H9 (cell line): ENCODE data around the gene SLBP. TPM values are rescaled to one million over a fixed set of nuclear protein-coding genes. Genes with fewer than 3 reads are reported as not detected.

ENCODE experiments used
- DNase-seq: peaks from one replicate; pipeline ENCODE4 v3.0.0-alpha.2; 2017
- H2AFZ ChIP-seq: one replicate; pipeline ENCODE4 v1.6.1; 2013; ENCODE audit warnings: mild to moderate bottlenecking, low read length, control low read depth, moderate library complexity
- H2AK5ac ChIP-seq: 2 replicates; pipeline ENCODE4 v1.6.1; 2013; ENCODE audit warnings: low read length, control low read depth, mixed read lengths; ENCODE audit not compliant: insufficient read length
- H2BK120ac ChIP-seq: one replicate; pipeline ENCODE4 v1.6.1; 2013; ENCODE audit warnings: low read depth, mild to moderate bottlenecking, low read length, control low read depth, inconsistent platforms; ENCODE audit not compliant: poor library complexity, severe bottlenecking
- H2BK12ac ChIP-seq: 2 replicates; pipeline ENCODE4 v1.6.1; 2013; ENCODE audit warnings: low read length, control low read depth, mixed read lengths, low read depth; ENCODE audit not compliant: insufficient read length
- H2BK15ac ChIP-seq: 2 replicates; pipeline ENCODE4 v1.6.1; 2013; ENCODE audit warnings: low read depth, low read length, control low read depth
- H2BK20ac ChIP-seq: one replicate; pipeline ENCODE4 v1.6.1; 2013; ENCODE audit warnings: low read depth, mild to moderate bottlenecking, low read length, control low read depth, inconsistent platforms; ENCODE audit not compliant: poor library complexity, severe bottlenecking
- H2BK5ac ChIP-seq: 2 replicates; pipeline ENCODE4 v1.6.1; 2013; ENCODE audit warnings: low read length, control low read depth, mixed read lengths; ENCODE audit not compliant: insufficient read length
- H3K14ac ChIP-seq: 2 replicates; pipeline ENCODE4 v1.6.1; 2013; ENCODE audit warnings: low read length, control low read depth; ENCODE audit not compliant: insufficient read depth
- H3K18ac ChIP-seq: 2 replicates; pipeline ENCODE4 v1.6.1; 2013; ENCODE audit warnings: low read depth, mild to moderate bottlenecking, mixed read lengths, low read length, control low read depth; ENCODE audit not compliant: insufficient read length
- H3K23ac ChIP-seq: 2 replicates; pipeline ENCODE4 v1.6.1; 2013; ENCODE audit warnings: low read length, control low read depth, mixed read lengths, low read depth; ENCODE audit not compliant: insufficient read length
- H3K23me2 ChIP-seq: 2 replicates; pipeline ENCODE4 v1.6.1; 2013; ENCODE audit warnings: low read depth, mild to moderate bottlenecking, mixed read lengths, low read length, control low read depth; ENCODE audit not compliant: insufficient read length, poor library complexity, severe bottlenecking
- H3K27ac ChIP-seq: 2 replicates; pipeline ENCODE4 v1.5.1; 2013; ENCODE audit warnings: low read length, control low read depth, mixed read lengths, low read depth; ENCODE audit not compliant: insufficient read length
- H3K27me3 ChIP-seq: 2 replicates; pipeline ENCODE4 v1.6.1; 2013; ENCODE audit warnings: low read length, control low read depth, inconsistent platforms; ENCODE audit not compliant: insufficient read depth
- H3K4ac ChIP-seq: 2 replicates; pipeline ENCODE4 v1.6.1; 2013; ENCODE audit warnings: low read depth, mild to moderate bottlenecking, control low read depth, inconsistent platforms, low read length, moderate library complexity
- H3K4me1 ChIP-seq: 2 replicates; pipeline ENCODE4 v1.6.1; 2013; ENCODE audit warnings: low read length, control low read depth, inconsistent platforms; ENCODE audit not compliant: insufficient read depth
- H3K4me2 ChIP-seq: 2 replicates; pipeline ENCODE4 v1.6.1; 2013; ENCODE audit warnings: low read length, control low read depth, mixed read lengths; ENCODE audit not compliant: insufficient read length, insufficient read depth
- H3K56ac ChIP-seq: 2 replicates; pipeline ENCODE4 v1.6.1; 2013; ENCODE audit warnings: low read depth, mild to moderate bottlenecking, mixed read lengths, low read length, control low read depth; ENCODE audit not compliant: insufficient read length
- H3K79me1 ChIP-seq: 2 replicates; pipeline ENCODE4 v1.6.1; 2013; ENCODE audit warnings: low read depth, mild to moderate bottlenecking, moderate library complexity, low read length, control low read depth, inconsistent platforms; ENCODE audit not compliant: insufficient read depth, poor library complexity, severe bottlenecking
- H3K79me2 ChIP-seq: 2 replicates; pipeline ENCODE4 v1.6.1; 2013; ENCODE audit warnings: low read length, control low read depth, inconsistent platforms; ENCODE audit not compliant: insufficient read depth
- H3K9ac ChIP-seq: 2 replicates; pipeline ENCODE4 v1.6.1; 2013; ENCODE audit warnings: low read length, control low read depth, mixed read lengths; ENCODE audit not compliant: insufficient read length; ENCODE audit errors: extremely low read depth
- H3K9me3 ChIP-seq: one replicate; pipeline ENCODE4 v1.6.1; 2013; ENCODE audit warnings: low read depth, low read length, inconsistent platforms; ENCODE audit not compliant: control insufficient read depth
- H3T11ph ChIP-seq: one replicate; pipeline ENCODE4 v1.6.1; 2013; ENCODE audit warnings: mild to moderate bottlenecking, low read length, control low read depth, inconsistent platforms
- H4K20me1 ChIP-seq: one replicate; pipeline ENCODE4 v1.6.1; 2013; ENCODE audit not compliant: control insufficient read depth, insufficient read length, insufficient read depth
- H4K5ac ChIP-seq: 2 replicates; pipeline ENCODE4 v1.6.1; 2013; ENCODE audit warnings: low read depth, mild to moderate bottlenecking, mixed read lengths, low read length, control low read depth; ENCODE audit not compliant: insufficient read length
- H4K8ac ChIP-seq: replicated peaks from 2 replicates; pipeline ENCODE4 v1.6.1; 2013; ENCODE audit warnings: low read length, control low read depth, mixed read lengths, low read depth; ENCODE audit not compliant: insufficient read length
- H4K91ac ChIP-seq: 2 replicates; pipeline ENCODE4 v1.6.1; 2013; ENCODE audit warnings: low read depth, mild to moderate bottlenecking, moderate library complexity, mixed read lengths, low read length, control low read depth; ENCODE audit not compliant: insufficient read length
- H3K27ac Mint-ChIP-seq, 3 experiments: 2 replicates in 2 of 3; 3 replicates in 1 of 3; pipeline ENCODE4 v1.8.0; 2020 to 2021; ENCODE audit warnings: mixed read lengths in 3 of 3, mild to moderate bottlenecking in 1 of 3, moderate library complexity in 1 of 3
- H3K27me3 Mint-ChIP-seq: 2 replicates; pipeline ENCODE4 v1.8.0; 2021; ENCODE audit warnings: low read depth, mild to moderate bottlenecking, moderate library complexity, mixed read lengths
- H3K36me3 Mint-ChIP-seq, 3 experiments: 2 replicates in 2 of 3; 3 replicates in 1 of 3; pipeline ENCODE4 v1.8.0; 2020 to 2021; ENCODE audit warnings: low read depth in 3 of 3, mixed read lengths in 3 of 3; ENCODE audit not compliant: insufficient read depth in 1 of 3
- H3K4me1 Mint-ChIP-seq, 2 experiments: 2 replicates each; pipeline ENCODE4 v1.8.0; 2020; ENCODE audit warnings: mixed read lengths in 2 of 2
- H3K4me3 Mint-ChIP-seq, 2 experiments: 2 replicates in 1 of 2; 3 replicates in 1 of 2; pipeline ENCODE4 v1.8.0; 2020 to 2021; ENCODE audit warnings: mild to moderate bottlenecking in 2 of 2, mixed read lengths in 2 of 2, moderate library complexity in 1 of 2
- H3K9me3 Mint-ChIP-seq, 2 experiments: 2 replicates in 1 of 2; 3 replicates in 1 of 2; pipeline ENCODE4 v1.8.0; 2020; ENCODE audit warnings: mild to moderate bottlenecking in 2 of 2, mixed read lengths in 2 of 2, moderate library complexity in 1 of 2
- WGBS: extraction: QIAGEN DNeasy Blood & Tissue Kit; methylation state at CpG from one replicate; pipeline ENCODE4 v1.1.7; 2013; ENCODE audit warnings: missing lambda C conversion rate, low lambda C conversion rate, mixed read lengths; ENCODE audit not compliant: insufficient read length; ENCODE audit errors: extremely low coverage; 5-methylcytosine and 5-hydroxymethylcytosine counted together
- total RNA-seq: library from RNA; stranded (reverse); gene quantifications from 2 replicates; pipeline ENCODE4 v1.2.1, GENCODE V29; 2021
- TF ChIP-seq, protein P1 (sequence below): fragments of 200-600 bp; sonication (generic); conservative IDR thresholded peaks from 3 replicates; pipeline ENCODE4 v1.8.0; 2021; ENCODE audit warnings: antibody characterized with exemption, mild to moderate bottlenecking

SLBP gene
- total RNA-seq, 1 experiment from 2014 or later, result 62.7 TPM

DNA sequence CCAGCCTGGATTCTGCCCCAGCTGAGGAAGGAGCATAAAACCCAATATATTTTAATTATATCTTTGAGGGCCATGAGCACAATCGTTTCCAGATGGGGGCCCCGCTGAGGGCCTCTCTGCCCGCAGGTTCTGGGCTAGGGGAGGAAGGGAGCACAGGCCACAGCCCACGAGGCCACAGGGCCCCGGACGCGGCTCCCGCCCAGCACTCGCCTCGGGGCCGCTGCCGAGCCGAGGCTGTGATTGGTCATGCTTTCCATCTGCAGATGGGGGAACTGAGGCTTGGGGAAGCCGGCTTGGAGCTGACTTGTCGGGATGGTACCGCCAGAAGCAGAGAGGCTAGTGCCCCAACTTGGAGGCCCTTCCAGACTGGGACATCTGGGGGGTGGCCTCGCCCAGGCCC lies 43.2 kb upstream of the SLBP start:
- Histone ChIP-seq H3T11ph (no peak overlapping the region), H2BK12ac (no peak overlapping the region), H4K8ac (no peak overlapping the region), H3K27me3 (no peaks in the 10 kb centered on the region), H3K14ac (no peak overlapping the region), H3K27ac (no peak overlapping the region), H3K9me3 (no peaks in the 10 kb centered on the region), H3K23me2 (no peaks in the 10 kb centered on the region), H3K4me1 (no peaks in the 10 kb centered on the region), H2BK5ac (no peak overlapping the region), H2BK20ac (no peak overlapping the region), H2BK120ac (no peak overlapping the region), H3K56ac (no peak overlapping the region), H3K79me2 (no peaks in the 10 kb centered on the region), H3K18ac (no peak overlapping the region), H4K91ac (no peak overlapping the region), H3K4me2 (no peak overlapping the region), H3K4ac (no peak overlapping the region), H2BK15ac (no peak overlapping the region), H3K23ac (no peak overlapping the region), H3K79me1 (no peaks in the 10 kb centered on the region), H4K5ac (no peak overlapping the region), H2AFZ (no peak overlapping the region), H3K9ac (no peak overlapping the region), H4K20me1 (no peaks in the 10 kb centered on the region), H2AK5ac (no peak overlapping the region)
- TF ChIP-seq, protein P1, sequence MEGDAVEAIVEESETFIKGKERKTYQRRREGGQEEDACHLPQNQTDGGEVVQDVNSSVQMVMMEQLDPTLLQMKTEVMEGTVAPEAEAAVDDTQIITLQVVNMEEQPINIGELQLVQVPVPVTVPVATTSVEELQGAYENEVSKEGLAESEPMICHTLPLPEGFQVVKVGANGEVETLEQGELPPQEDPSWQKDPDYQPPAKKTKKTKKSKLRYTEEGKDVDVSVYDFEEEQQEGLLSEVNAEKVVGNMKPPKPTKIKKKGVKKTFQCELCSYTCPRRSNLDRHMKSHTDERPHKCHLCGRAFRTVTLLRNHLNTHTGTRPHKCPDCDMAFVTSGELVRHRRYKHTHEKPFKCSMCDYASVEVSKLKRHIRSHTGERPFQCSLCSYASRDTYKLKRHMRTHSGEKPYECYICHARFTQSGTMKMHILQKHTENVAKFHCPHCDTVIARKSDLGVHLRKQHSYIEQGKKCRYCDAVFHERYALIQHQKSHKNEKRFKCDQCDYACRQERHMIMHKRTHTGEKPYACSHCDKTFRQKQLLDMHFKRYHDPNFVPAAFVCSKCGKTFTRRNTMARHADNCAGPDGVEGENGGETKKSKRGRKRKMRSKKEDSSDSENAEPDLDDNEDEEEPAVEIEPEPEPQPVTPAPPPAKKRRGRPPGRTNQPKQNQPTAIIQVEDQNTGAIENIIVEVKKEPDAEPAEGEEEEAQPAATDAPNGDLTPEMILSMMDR, result no peak
- Mint-ChIP-seq H3K4me1 (peaks cover 8 to 21% of the 10 kb centered on the region in 2 experiments), H3K36me3 (no peaks in the 10 kb centered on the region), H3K9me3 (no peaks in the 10 kb centered on the region), H3K4me3 (no peak overlapping the region), H3K27me3 (no peaks in the 10 kb centered on the region; the same call in 1 of the 2 replicates), H3K27ac (no peak overlapping the region)
- no peak for DNase-seq
- WGBS, result no CpG with 5 or more reads among the region's 17 CpGs
